GM12891 (cell line): ENCODE data around the gene ZBTB20.

Experiments
- POLR2AphosphoS5 ChIP-seq: IDR thresholded peaks from 2 replicates; pipeline ENCODE4 v1.6.1; 2011; ENCODE audit warnings: low read depth, low read length, control low read depth
- TAF1 ChIP-seq: IDR thresholded peaks from 2 replicates; pipeline ENCODE4 v1.6.1; 2011; ENCODE audit warnings: low read depth, low read length, control low read depth

DNA sequence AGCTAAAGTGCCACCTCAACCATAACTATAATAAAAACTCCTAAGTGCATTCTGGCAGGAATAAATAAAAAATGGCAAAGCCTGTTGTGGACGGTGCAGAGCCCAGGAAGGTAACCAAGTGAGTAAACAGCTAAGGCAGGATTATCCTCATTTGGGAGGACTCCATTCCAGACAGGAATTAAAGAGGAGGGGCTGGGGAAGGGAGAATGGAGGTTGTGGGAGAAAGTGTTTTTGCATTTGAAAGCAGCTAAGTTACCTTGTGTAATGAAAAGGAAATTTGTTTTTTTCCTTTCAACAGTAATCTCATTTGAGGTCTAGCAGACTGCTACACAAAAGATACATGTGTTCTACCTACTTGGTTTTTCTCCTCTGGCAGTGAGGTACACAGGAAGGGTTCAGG is 604.7 kb downstream of the ZBTB20 start:
- TF ChIP-seq POLR2AphosphoS5 = no peak
- TF ChIP-seq TAF1 = no peak
